HuH-7 (cell line): ENCODE results near the gene TMEM151A.
"Not testable (repeated sequence)": the region's sequence is repeated elsewhere in the genome, so short reads cannot be mapped to it uniquely, and the experiment has no call there.

Experiments
- DNase-seq: peaks from one replicate; pipeline ENCODE4 v3.0.0; 2011; ENCODE audit warnings: low spot score

TMEM151A gene

GRCh38 chr11:66309475-66309874 lies 17.8 kb downstream of the TMEM151A start:
- no peak for DNase-seq

GRCh38 chr11:66310324-66310723 lies 18.6 kb downstream of the TMEM151A start:
- DNase-seq, result no peak

GRCh38 chr11:66310803-66311440 lies 19.2 kb downstream of the TMEM151A start:
- DNase-seq, result not testable (repeated sequence)

GRCh38 chr11:66311470-66311964 lies 19.8 kb downstream of the TMEM151A start:
- peak; percentile 86 for DNase-seq

- peak; percentile 100 for DNase-seq
Observed at GRCh38 chr11:66311965-66312548, 20.4 kb downstream of the TMEM151A start.

GRCh38 chr11:66312549-66313320 lies 21.0 kb downstream of the TMEM151A start:
- DNase-seq, result peak; percentile 100

GRCh38 chr11:66313321-66314185 lies 21.9 kb downstream of the TMEM151A start:
- peak; percentile 93 for DNase-seq

GRCh38 chr11:66314186-66314501 lies 22.4 kb downstream of the TMEM151A start:
- no peak for DNase-seq

GRCh38 chr11:66314561-66315497 lies 23.1 kb downstream of the TMEM151A start:
- no peak for DNase-seq

- no peak for DNase-seq
Observed at GRCh38 chr11:66315498-66315885, 23.8 kb downstream of the TMEM151A start.

- DNase-seq, result no peak
Observed at GRCh38 chr11:66315921-66316811, 24.5 kb downstream of the TMEM151A start.

GRCh38 chr11:66316849-66317251 lies 25.2 kb downstream of the TMEM151A start, which contains the start of gene CD248:
Gene CD248, minus strand, starts transcription at chr11:66317044. Its CDS starts 17 bp downstream, at chr11:66317027.
- DNase-seq, result no peak

GRCh38 chr11:66317322-66317722 lies 25.6 kb downstream of the TMEM151A start:
- DNase-seq, result no peak

GRCh38 chr11:66317723-66318599 lies 26.3 kb downstream of the TMEM151A start:
- DNase-seq, result peak; percentile 99

- DNase-seq, result no peak
Observed at GRCh38 chr11:66318600-66318970, 26.9 kb downstream of the TMEM151A start.

GRCh38 chr11:66320289-66320688 lies 28.6 kb downstream of the TMEM151A start:
- DNase-seq, result not testable (repeated sequence)

GRCh38 chr11:66320748-66321147 lies 29.1 kb downstream of the TMEM151A start:
- DNase-seq, result not testable (repeated sequence)

GRCh38 chr11:66321606-66322005 lies 29.9 kb downstream of the TMEM151A start:
- DNase-seq, result no peak
